Skeletal muscle tissue (tissue), 4 donors: Measurements from ENCODE around the gene TNIP1. TPM values are rescaled to one million over a fixed set of nuclear protein-coding genes. Genes with fewer than 3 reads are reported as not detected.

ENCODE experiments used
- H3K27ac ChIP-seq: one replicate; pipeline ENCODE4 v1.7.0; 2013; ENCODE audit warnings: mild to moderate bottlenecking, low read depth, low read length, inconsistent platforms
- H3K27me3 ChIP-seq, 3 donors: one replicate each; pipeline ENCODE4 v1.7.0; 2013; ENCODE audit warnings: low read length in 3 of 3; ENCODE audit not compliant: control insufficient read depth in 3 of 3, insufficient read depth in 3 of 3
- H3K36me3 ChIP-seq, 3 donors: one replicate each; pipeline ENCODE4 v1.7.0; 2013; ENCODE audit warnings: low read length in 3 of 3; ENCODE audit not compliant: control insufficient read depth in 3 of 3, insufficient read depth in 3 of 3
- H3K4me1 ChIP-seq, 3 donors: one replicate each; pipeline ENCODE4 v1.7.0; 2013; ENCODE audit warnings: low read length in 3 of 3, mild to moderate bottlenecking in 3 of 3; ENCODE audit not compliant: control insufficient read depth in 3 of 3, insufficient read depth in 3 of 3
- H3K4me3 ChIP-seq, 3 donors: one replicate each; pipeline ENCODE4 v1.7.0; 2013; ENCODE audit warnings: low read length in 3 of 3
- H3K9ac ChIP-seq, 3 donors: one replicate each; pipeline ENCODE4 v1.7.0; 2013; ENCODE audit warnings: low read length in 3 of 3, mild to moderate bottlenecking in 3 of 3, moderate library complexity in 2 of 3, low read depth in 1 of 3
- H3K9me3 ChIP-seq, 3 donors: one replicate each; pipeline ENCODE4 v1.7.0; 2013; ENCODE audit warnings: low read length in 3 of 3; ENCODE audit not compliant: control insufficient read depth in 3 of 3
- total RNA-seq: library from RNA; depleted of rRNA; stranded (reverse); fragments of >200 nt; gene quantifications from one replicate; pipeline ENCODE4 v1.2.3, GENCODE V29; 2014
- donor health status: Osteomylitis.

Gene TNIP1
- total RNA-seq, 1 donor from 2014 or later: 42.8 TPM

DNA sequence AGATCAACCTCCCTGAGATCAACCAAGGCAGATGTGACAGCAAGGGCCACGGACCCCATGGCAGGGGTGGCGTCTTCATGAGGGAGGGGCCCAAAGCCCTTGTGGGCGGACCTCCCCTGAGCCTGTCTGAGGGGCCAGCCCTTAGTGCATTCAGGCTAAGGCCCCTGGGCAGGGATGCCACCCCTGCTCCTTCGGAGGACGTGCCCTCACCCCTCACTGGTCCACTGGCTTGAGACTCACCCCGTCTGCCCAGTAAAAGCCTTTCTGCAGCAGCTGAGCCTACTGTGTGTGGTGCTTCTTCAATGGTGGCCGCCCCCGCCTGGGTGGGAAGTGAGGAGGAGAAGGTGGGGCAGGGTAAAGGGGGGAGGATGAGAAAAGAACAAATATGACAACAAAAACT is 52.1 kb downstream of the TNIP1 start:
- Histone ChIP-seq H3K9me3 (no peaks in the 10 kb centered on the region), H3K27ac (peak overlapping the region; percentile 4), H3K27me3 (no peaks in the 10 kb centered on the region), H3K36me3 (peaks cover 59 to 68% (median 61%) of the 10 kb centered on the region in 3 donors), H3K4me1 (peaks cover 67 to 72% (median 69%) of the 10 kb centered on the region in 3 donors), H3K4me3 (no peak overlapping the region), H3K9ac (no peak overlapping the region)

DNA sequence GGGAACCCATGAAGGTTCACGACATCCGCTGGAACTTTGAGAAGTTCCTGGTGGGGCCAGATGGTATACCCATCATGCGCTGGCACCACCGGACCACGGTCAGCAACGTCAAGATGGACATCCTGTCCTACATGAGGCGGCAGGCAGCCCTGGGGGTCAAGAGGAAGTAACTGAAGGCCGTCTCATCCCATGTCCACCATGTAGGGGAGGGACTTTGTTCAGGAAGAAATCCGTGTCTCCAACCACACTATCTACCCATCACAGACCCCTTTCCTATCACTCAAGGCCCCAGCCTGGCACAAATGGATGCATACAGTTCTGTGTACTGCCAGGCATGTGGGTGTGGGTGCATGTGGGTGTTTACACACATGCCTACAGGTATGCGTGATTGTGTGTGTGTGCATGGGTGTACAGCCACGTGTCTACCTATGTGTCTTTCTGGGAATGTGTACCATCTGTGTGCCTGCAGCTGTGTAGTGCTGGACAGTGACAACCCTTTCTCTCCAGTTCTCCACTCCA is 52.8 kb downstream of the TNIP1 start:
- Histone ChIP-seq H3K9me3 (no peaks in the 10 kb centered on the region), H3K4me1 (peaks cover 74 to 79% (median 76%) of the 10 kb centered on the region in 3 donors), H3K4me3 (no peak overlapping the region), H3K36me3 (peaks cover 55 to 65% (median 57%) of the 10 kb centered on the region in 3 donors), H3K27ac (peak overlapping the region; percentile 2), H3K27me3 (no peaks in the 10 kb centered on the region), H3K9ac (no peak overlapping the region)

DNA sequence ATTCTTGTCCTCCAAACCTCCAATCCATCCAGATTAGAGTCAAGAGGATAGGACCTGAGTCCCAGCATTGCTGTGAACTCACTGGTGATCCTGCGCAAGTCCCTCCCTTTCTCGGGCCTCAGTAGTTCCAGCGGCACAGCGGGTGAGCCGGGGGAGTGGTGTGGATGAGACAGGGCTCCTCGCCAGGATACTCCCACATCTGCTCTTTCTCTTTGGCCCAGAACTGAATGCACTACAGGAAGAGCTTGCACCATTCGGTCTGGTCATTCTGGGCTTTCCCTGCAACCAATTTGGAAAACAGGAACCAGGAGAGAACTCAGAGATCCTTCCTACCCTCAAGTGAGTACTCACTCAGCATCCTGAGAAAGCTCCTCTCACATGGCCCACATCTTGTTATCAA is 54.2 kb downstream of the TNIP1 start:
- Histone ChIP-seq H3K9me3 (no peaks in the 10 kb centered on the region), H3K4me1 (peaks cover 88 to 89% (median 89%) of the 10 kb centered on the region in 3 donors), H3K36me3 (peaks cover 45 to 57% (median 45%) of the 10 kb centered on the region in 3 donors), H3K27me3 (no peaks in the 10 kb centered on the region), H3K9ac (no peak overlapping the region), H3K4me3 (no peak overlapping the region), H3K27ac (peak overlapping the region; percentile 87)

DNA sequence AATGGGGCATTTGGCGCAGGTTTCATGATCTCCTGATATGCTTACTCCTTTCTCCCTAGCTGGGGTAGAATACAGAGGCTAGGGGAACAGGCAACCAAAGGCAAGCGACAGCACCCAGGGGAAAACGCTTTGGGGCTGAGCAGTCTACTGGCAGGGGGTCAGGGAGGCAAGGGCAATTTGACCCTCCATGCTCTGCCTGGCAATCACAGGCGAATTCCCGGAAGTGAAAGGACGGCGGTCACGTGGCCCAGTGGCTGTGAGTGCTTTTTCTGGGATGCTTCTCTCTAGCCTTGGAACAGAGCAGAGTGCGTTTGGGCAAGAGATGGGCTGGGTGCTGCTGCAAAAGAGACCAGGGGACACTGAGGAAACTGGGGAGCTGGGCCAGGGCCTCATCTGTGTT is 54.7 kb downstream of the TNIP1 start:
- H3K4me3 ChIP-seq: no peak overlapping the region
- peak overlapping the region in 1 of 3 donors; percentile 28 for H3K9ac ChIP-seq
- H3K4me1 ChIP-seq: peaks cover 88 to 91% (median 90%) of the 10 kb centered on the region in 3 donors
- no peaks in the 10 kb centered on the region for H3K27me3 ChIP-seq
- H3K9me3 ChIP-seq: no peaks in the 10 kb centered on the region
- peak overlapping the region; percentile 87 for H3K27ac ChIP-seq
- peaks cover 39 to 51% (median 40%) of the 10 kb centered on the region in 3 donors for H3K36me3 ChIP-seq

DNA sequence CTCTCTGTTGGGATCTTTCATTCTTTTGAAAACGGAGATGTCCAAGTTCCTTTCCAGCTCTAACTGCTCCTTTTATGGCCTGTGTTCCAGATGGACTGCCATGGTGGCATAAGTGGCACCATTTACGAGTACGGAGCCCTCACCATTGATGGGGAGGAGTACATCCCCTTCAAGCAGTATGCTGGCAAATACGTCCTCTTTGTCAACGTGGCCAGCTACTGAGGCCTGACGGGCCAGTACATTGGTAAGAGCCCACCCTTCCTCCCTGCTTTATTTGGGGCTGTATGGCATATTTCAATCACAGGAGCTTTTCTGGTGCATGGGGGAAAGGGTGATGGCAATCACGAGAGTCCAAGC is 55.6 kb downstream of the TNIP1 start:
- Histone ChIP-seq H3K9ac (peak overlapping the region in 1 of 3 donors; percentile 16), H3K36me3 (peaks cover 39 to 50% (median 39%) of the 10 kb centered on the region in 3 donors), H3K27ac (peak overlapping the region; percentile 87), H3K9me3 (no peaks in the 10 kb centered on the region), H3K4me1 (peaks cover 85% of the 10 kb centered on the region in 3 donors), H3K4me3 (no peak overlapping the region), H3K27me3 (no peaks in the 10 kb centered on the region)

DNA sequence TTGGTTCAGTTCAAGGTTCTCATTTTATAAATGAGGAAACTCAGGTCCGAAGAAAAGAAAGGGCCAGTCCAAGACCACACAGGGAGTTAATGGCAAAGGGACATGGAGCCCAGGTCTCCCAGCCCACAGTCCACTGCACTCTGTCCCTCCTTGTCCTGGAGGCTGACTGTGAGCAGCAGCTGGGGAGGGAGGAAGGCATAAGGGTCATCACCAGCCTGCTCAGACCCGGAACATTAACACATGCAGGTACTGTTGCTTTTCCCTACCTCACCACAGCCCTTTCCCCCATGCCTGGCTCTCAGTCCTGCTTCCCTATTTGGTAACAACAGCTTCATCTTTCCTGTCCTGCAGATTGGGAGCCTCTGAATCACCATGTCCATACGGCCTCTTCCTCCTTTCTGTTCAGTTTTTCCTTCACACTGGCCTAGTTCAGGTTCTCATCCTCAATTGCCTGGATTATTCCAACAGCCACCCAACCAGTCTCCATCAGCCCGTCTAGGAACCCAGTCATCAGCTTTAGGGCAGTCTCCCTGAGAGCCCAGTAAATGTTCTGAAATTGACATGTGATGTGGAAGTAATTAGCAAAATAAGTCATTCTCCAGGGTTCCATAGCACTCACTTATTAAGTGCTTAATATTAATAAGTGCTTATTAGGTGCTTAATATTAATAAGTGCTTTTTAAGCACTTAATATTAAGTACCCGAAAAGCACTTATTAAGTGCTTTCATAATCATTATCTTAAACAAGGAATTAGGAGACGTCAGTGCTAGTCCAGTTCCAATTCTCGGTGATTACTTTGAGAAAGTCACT is 56.2 kb downstream of the TNIP1 start:
- Histone ChIP-seq H3K4me1 (peaks cover 84 to 85% (median 85%) of the 10 kb centered on the region in 3 donors), H3K36me3 (peaks cover 34 to 46% (median 34%) of the 10 kb centered on the region in 3 donors), H3K27ac (peak overlapping the region; percentile 87), H3K9ac (peak overlapping the region in 2 of 3 donors; percentile 28 to 61), H3K9me3 (no peaks in the 10 kb centered on the region), H3K27me3 (no peaks in the 10 kb centered on the region), H3K4me3 (peak overlapping the region; percentile 41 to 91 (median 82))

DNA sequence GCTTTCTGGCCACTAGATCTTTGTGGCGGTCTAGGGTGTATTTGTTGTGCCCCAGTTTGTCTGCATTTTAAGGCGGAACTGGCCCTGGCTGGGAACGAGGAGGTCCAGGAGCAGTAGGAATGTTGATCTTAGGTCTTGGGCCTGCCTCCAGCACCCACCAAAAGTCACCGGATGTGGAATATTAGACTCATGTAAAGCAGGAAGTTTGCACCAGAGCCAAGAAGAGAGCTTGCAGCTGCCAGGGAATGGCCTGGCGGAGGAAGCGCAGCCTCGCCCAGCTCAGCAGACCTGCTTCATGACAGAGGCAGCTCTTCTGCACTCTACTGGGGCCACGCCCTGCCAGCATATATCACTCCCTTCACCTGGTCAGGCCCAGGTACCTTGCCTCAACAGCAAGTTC is 57.2 kb downstream of the TNIP1 start:
- Histone ChIP-seq H3K4me1 (peaks cover 77 to 84% (median 81%) of the 10 kb centered on the region in 3 donors), H3K27me3 (no peaks in the 10 kb centered on the region), H3K4me3 (peak overlapping the region; percentile 41 to 91 (median 82)), H3K27ac (peak overlapping the region; percentile 87), H3K36me3 (peaks cover 25 to 38% (median 26%) of the 10 kb centered on the region in 3 donors), H3K9ac (peak overlapping the region in 2 of 3 donors; percentile 28 to 52), H3K9me3 (no peaks in the 10 kb centered on the region)

DNA sequence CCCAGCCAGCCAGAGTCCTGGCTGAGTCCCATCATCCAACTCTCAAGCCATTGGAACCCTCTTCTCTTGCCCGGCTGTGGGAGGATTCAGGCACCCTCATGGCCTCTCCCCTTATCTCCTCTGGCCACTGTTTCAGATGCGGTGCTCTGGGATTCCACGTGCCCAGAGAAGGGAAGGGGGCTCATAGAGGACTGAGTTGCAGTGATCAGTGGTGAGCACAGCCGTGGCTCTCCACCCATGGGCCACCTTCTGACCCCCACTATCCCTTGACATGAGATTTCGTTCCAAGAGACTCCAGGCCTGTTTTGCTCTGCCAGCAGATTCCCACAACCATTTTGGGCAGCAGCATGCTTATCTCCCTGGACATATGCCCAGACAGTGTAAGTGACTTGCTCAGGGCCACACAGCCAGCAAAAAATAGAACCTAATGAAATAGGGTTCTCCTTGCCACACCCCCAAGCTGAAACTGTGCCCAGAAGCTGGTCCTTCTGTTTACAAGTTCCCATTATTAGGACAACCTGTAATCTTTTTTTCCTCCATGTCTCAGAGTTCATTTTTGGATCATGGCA is 57.7 kb downstream of the TNIP1 start:
- Histone ChIP-seq H3K36me3 (peaks cover 20 to 33% (median 21%) of the 10 kb centered on the region in 3 donors), H3K27ac (peak overlapping the region; percentile 87), H3K4me3 (peak overlapping the region; percentile 41 to 91 (median 82)), H3K4me1 (peaks cover 74 to 84% (median 79%) of the 10 kb centered on the region in 3 donors), H3K27me3 (no peaks in the 10 kb centered on the region), H3K9ac (peak overlapping the region; percentile 28 to 66 (median 52)), H3K9me3 (no peaks in the 10 kb centered on the region)

DNA sequence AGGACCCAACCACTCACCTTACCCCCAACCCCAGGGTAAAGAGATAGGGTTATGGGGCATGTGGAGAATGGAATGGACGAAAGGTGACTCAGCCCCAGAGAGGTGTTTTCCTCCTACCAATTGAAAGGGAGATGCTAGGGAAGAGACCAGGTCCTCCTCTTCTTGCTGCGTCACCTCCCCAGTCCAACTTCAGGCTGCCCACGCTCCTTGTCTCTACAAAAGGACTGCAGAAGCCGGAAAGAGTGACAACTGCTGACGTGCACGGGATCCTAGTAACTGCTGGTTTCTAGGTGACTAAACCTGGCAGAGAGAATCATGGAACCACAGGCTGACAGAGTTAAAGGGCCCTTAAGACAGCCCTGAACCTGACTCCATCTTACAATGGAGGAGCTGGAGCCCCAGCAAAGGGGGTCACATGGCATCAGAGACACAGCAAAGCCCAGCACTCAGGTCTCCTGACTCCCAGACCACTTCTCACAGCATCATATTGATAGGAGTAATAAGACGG is 58.3 kb downstream of the TNIP1 start:
- H3K4me3 ChIP-seq: peak overlapping the region; percentile 71 to 91 (median 82)
- peak overlapping the region; percentile 87 for H3K27ac ChIP-seq
- no peaks in the 10 kb centered on the region for H3K9me3 ChIP-seq
- no peaks in the 10 kb centered on the region for H3K27me3 ChIP-seq
- H3K4me1 ChIP-seq: peaks cover 71 to 79% (median 75%) of the 10 kb centered on the region in 3 donors
- peaks cover 14 to 28% (median 15%) of the 10 kb centered on the region in 3 donors for H3K36me3 ChIP-seq
- peak overlapping the region; percentile 7 to 77 (median 52) for H3K9ac ChIP-seq
